ENCODE data around the gene REEP3.

DNA sequence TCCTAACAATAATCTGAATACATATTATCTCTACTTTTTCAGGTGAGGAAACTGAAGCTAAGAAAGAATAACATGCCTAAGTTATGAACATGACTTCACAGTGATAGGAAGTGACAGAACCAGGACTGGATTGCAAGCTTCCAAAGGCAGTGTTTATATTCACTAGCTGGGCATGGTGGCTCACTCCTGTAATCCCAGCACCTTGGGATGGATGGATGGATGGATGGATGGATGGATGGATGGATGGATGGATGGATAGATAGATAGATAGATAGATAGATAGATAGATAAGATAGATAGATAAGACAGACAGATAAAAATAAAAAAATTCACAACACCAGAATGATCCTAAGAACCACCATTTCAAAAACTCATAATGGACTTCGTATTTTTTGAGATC, 37.2 kb upstream of the REEP3 start:
- TF ChIP-seq GATA3 (IDR thresholded peaks at IDR 0.05; ENCODE audit: low read depth, low read length), result no peak
- TF ChIP-seq GATA2 (IDR thresholded peaks at IDR 0.05; ENCODE audit: low read depth, low read length), result no peak

Measured in SH-SY5Y (cell line).